ENCODE results near the gene INPP5A. TPM values are rescaled to one million over a fixed set of nuclear protein-coding genes. Genes with fewer than 3 reads are reported as not detected.
A peak's percentile ranks its signal among the peaks of the same experiment; 100 is the strongest.
"Not testable (repeated sequence)": the region's sequence is repeated elsewhere in the genome, so short reads cannot be mapped to it uniquely, and the experiment has no call there.

Gene INPP5A, protein sequence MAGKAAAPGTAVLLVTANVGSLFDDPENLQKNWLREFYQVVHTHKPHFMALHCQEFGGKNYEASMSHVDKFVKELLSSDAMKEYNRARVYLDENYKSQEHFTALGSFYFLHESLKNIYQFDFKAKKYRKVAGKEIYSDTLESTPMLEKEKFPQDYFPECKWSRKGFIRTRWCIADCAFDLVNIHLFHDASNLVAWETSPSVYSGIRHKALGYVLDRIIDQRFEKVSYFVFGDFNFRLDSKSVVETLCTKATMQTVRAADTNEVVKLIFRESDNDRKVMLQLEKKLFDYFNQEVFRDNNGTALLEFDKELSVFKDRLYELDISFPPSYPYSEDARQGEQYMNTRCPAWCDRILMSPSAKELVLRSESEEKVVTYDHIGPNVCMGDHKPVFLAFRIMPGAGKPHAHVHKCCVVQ
- 10 to 100 TPM; 26.6 to 50.6 (median 38.7) TPM for total RNA-seq

DNA sequence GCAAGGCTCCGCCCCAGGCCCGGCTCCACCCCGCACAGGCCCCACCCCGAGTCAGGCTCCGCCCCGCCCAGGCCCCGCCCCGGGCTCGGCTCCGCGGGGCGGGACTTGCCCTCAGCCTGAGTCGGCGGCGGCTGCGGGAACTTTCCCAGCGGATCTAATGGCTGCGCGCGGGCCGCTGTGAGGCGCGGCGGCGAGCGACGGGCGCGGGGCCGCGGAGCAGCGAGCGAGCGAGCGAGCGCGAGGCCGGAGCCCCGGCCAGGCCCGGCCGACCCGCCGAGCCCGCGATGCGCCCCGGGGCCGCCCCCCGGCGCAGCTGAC is at the start of gene INPP5A:
Gene INPP5A, plus strand, starts transcription at position 104 of the 318 bp plus-strand sequence. CDS start 310 bp downstream, outside the sequence.
- H3K9me3 ChIP-seq: no peaks in the 10 kb centered on the region
- intact Hi-C loops (cut with DNase I; ENCODE audit: low total_unique reads): no loop called here
- no peaks in the 10 kb centered on the region for H3K36me3 ChIP-seq
- no peak for DNase-seq (ENCODE audit: low spot score in 2 of 2)
- H3K27me3 ChIP-seq: no peaks in the 10 kb centered on the region
- H3K27ac ChIP-seq: peak within 1 kb of the TSS; percentile 87
- TF ChIP-seq, protein P1, sequence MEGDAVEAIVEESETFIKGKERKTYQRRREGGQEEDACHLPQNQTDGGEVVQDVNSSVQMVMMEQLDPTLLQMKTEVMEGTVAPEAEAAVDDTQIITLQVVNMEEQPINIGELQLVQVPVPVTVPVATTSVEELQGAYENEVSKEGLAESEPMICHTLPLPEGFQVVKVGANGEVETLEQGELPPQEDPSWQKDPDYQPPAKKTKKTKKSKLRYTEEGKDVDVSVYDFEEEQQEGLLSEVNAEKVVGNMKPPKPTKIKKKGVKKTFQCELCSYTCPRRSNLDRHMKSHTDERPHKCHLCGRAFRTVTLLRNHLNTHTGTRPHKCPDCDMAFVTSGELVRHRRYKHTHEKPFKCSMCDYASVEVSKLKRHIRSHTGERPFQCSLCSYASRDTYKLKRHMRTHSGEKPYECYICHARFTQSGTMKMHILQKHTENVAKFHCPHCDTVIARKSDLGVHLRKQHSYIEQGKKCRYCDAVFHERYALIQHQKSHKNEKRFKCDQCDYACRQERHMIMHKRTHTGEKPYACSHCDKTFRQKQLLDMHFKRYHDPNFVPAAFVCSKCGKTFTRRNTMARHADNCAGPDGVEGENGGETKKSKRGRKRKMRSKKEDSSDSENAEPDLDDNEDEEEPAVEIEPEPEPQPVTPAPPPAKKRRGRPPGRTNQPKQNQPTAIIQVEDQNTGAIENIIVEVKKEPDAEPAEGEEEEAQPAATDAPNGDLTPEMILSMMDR (IDR thresholded peaks at IDR 0.05): no peak
- TF ChIP-seq POLR2AphosphoS5 (IDR thresholded peaks at IDR 0.05): peak in 1 of 3 donors; percentile 63
- H3K4me3 ChIP-seq: peak within 1 kb of the TSS; percentile 69 to 86 (median 73)
- peaks cover 6 to 22% of the 10 kb centered on the region in 2 donors for H3K4me1 ChIP-seq

DNA sequence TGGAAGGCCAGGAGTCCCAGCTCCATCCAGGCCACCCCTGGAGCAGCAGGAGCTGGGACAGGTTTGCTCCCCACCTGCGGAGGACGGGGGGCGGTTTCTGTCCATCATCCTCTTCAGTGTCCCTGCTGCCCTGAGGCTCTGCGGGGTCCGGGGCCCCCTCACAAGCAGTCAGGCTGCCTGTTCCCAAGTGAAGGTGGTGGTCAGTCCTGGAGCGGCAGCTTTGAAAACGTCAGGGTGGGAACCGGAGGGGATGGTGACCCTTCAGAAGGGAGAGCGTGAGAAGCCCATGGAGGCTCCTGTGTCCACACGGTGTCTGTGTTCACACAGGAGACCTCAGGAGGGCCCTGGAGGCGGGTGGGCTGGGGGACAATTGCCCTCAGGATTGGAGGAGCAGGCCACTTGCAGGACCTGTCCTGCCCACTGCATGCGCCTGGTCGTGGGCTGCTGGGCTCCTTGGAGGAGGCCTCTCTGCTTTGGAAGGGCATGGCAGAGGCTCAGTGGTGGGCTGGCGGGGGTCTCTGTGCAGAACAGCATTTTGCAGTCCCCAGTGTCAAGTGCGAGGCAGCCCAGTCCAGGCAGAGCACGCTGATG is 49.3 kb upstream of the INPP5A start:
- Histone ChIP-seq H3K27ac (no peak overlapping the region), H3K9me3 (no peaks in the 10 kb centered on the region), H3K36me3 (no peaks in the 10 kb centered on the region), H3K4me1 (no peaks in the 10 kb centered on the region), H3K27me3 (no peaks in the 10 kb centered on the region), H3K4me3 (no peak overlapping the region)
- intact Hi-C loops (cut with DNase I; ENCODE audit: low total_unique reads): no loop called here
- TF ChIP-seq, protein P1 (IDR thresholded peaks at IDR 0.05): no peak
- TF ChIP-seq POLR2AphosphoS5 (IDR thresholded peaks at IDR 0.05) (no peak), POLR2A (IDR thresholded peaks at IDR 0.05) (no peak)
- peak in 1 of 2 donors; percentile 45 for DNase-seq (ENCODE audit: low spot score in 2 of 2)

DNA sequence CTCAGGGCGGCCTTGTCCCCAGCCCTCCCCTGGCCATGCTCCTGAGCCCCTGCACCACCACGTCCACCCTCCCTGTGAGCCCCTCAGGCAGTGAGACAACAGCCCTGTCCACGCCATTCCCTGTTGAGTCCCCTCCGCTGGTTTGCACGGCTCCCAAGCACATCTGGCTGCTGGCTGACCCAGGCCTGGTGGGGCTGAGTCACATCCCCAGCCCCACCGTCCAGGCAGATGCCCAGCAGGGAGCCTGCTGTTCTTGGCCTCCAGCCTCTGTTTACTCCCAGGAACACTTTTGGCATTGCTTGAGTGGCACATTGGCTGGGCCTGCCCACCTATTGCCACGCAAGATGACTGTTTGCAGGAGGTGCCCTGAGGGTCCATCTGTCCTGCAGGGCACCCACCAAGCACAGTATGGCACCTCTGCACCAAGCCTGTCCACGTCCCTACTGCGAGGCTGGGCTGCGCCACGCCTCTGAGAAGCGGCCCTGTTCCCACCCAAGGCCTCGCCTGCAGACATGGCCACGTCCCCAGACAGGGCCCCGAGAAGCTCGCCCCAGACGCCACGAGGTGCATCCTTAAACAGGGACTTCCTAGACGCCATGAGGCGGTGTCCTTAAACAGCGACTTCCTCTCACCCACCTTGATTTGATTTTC is 48.4 kb upstream of the INPP5A start:
- Histone ChIP-seq H3K4me1 (no peaks in the 10 kb centered on the region), H3K27ac (no peak overlapping the region), H3K36me3 (no peaks in the 10 kb centered on the region), H3K4me3 (no peak overlapping the region), H3K27me3 (no peaks in the 10 kb centered on the region), H3K9me3 (no peaks in the 10 kb centered on the region)
- TF ChIP-seq POLR2A (IDR thresholded peaks at IDR 0.05): no peak
- TF ChIP-seq POLR2AphosphoS5 (IDR thresholded peaks at IDR 0.05): no peak
- TF ChIP-seq, protein P1 (IDR thresholded peaks at IDR 0.05): no peak
- DNase-seq (ENCODE audit: low spot score in 2 of 2): peak in 1 of 2 donors; percentile 44
- intact Hi-C loops (cut with DNase I; ENCODE audit: low total_unique reads): no loop called here

DNA sequence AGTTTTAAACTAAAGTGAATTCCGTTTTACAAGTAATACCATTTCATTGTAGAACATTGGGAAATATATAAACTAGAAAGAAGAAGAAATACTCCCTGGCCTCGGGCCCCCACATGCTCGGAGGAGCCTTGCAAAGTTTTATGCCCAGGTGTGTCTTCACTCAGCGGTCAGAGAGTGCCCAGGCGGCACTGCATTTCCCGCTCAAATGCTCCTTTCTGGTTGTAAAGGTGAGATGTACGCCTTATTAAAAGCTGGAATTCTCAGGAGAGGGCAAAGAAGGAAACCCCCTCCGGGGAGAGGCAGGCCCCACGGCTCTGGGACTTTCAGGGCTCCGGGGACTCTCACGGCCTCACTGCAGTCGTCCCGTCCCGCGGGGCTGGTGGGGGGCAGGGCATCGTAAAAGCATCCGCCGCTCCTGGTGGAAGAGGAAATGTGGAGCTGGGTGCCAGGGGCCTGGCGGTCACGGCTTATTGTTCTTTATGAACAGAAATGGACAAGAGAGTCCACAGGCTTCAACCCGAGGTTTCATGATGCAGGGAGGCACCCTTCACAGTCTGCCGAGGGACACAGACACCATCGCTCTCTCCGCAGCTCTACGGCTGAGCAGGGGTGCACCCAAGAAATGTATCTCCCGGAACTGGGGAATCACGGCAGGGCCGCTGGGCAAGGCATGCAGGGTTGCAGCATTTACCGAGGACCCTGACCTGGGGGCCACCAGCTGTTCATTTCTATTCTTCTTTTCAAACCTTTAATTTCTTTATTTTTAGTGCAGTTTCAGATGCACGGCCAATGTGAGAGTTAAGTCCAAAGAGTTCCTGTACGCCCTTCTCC is 47.7 kb upstream of the INPP5A start:
- Histone ChIP-seq H3K27me3 (no peaks in the 10 kb centered on the region), H3K9me3 (no peaks in the 10 kb centered on the region), H3K27ac (no peak overlapping the region), H3K36me3 (no peaks in the 10 kb centered on the region), H3K4me3 (no peak overlapping the region), H3K4me1 (no peaks in the 10 kb centered on the region)
- peak in 1 of 2 donors; percentile 28 for DNase-seq (ENCODE audit: low spot score in 2 of 2)
- TF ChIP-seq POLR2AphosphoS5 (IDR thresholded peaks at IDR 0.05): no peak
- TF ChIP-seq, protein P1 (IDR thresholded peaks at IDR 0.05): no peak
- no peak for TF ChIP-seq POLR2A (IDR thresholded peaks at IDR 0.05)
- intact Hi-C loops (cut with DNase I; ENCODE audit: low total_unique reads): no loop called here

DNA sequence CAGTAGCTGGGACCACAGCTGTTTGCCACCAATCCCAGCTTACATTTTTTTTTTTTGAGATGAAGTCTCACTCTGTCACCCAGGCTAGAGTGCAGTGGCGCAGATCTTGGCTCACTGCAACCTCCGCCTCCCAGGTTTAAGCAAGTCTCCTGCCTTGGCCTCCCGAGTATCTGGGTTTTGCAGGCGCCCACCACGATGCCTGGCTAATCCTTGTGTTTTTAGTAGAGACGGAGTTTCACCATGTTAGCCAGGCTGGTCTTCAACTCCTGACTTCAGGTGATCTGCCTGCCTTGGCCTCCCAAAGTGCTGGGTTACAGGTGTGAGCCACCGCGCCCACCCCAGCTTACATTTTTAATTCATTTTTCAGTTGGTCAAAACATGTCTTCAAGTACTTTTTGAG is 46.1 kb upstream of the INPP5A start:
- H3K27me3 ChIP-seq; H3K36me3 ChIP-seq; H3K4me1 ChIP-seq; H3K27ac ChIP-seq; H3K4me3 ChIP-seq; H3K9me3 ChIP-seq; intact Hi-C loops (cut with DNase I; ENCODE audit: low total_unique reads): not testable (repeated sequence)
- DNase-seq (ENCODE audit: low spot score in 2 of 2): peak in 1 of 2 donors; percentile 19
